ENCODE results near the gene P2RX2.

DNA sequence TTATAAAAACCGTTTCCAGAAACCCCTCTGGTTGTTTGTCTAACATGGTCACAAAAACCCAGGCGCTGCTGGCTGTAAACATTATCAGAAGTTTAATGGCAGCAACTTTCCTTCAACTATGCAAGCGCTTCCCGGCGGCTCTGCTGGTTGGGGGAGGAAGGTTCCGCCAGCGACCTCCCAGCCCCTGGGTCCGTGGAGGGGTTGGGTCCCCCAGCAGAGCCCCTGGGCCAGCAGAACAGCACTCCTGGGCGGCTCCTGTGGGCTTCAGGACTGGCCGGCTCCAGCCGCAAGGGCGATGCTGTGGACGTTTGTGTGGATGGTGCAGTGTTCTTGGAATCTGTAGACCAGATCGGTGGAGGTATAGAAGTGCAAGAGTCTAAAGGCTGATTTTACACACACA is 34.1 kb upstream of the P2RX2 start:
- TF ChIP-seq, protein P1, sequence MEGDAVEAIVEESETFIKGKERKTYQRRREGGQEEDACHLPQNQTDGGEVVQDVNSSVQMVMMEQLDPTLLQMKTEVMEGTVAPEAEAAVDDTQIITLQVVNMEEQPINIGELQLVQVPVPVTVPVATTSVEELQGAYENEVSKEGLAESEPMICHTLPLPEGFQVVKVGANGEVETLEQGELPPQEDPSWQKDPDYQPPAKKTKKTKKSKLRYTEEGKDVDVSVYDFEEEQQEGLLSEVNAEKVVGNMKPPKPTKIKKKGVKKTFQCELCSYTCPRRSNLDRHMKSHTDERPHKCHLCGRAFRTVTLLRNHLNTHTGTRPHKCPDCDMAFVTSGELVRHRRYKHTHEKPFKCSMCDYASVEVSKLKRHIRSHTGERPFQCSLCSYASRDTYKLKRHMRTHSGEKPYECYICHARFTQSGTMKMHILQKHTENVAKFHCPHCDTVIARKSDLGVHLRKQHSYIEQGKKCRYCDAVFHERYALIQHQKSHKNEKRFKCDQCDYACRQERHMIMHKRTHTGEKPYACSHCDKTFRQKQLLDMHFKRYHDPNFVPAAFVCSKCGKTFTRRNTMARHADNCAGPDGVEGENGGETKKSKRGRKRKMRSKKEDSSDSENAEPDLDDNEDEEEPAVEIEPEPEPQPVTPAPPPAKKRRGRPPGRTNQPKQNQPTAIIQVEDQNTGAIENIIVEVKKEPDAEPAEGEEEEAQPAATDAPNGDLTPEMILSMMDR (IDR thresholded peaks at IDR 0.05 in 2 of 3, conservative IDR thresholded peaks at IDR 0.05 in 1 of 3; ENCODE audit: borderline replicate concordance in 1 of 3, insufficient read depth in 1 of 3, low read depth in 2 of 3, low read length in 2 of 3) = no peak
- no peak for TF ChIP-seq YY1 (IDR thresholded peaks at IDR 0.05; ENCODE audit: extremely low read depth, insufficient replicate concordance, low read depth, low read length)
- no peak for TF ChIP-seq POLR2A (IDR thresholded peaks at IDR 0.05; ENCODE audit: borderline replicate concordance, extremely low read depth, insufficient read depth, insufficient read length)
- TF ChIP-seq EZH2 (IDR thresholded peaks at IDR 0.05) = no peak

All from HCT116 (cell line).